Hepatocyte (in vitro differentiated cells): ENCODE results near the gene ITGAE. TPM values are rescaled to one million over a fixed set of nuclear protein-coding genes. Genes with fewer than 3 reads are reported as not detected.

Experiments used
- DNase-seq: peaks from one replicate; pipeline ENCODE4 v3.0.0-alpha.2; 2016; ENCODE audit warnings: low spot score
- H2AFZ ChIP-seq: fragments of 200-600 bp; sonication (generic); 2 replicates; pipeline ENCODE4 v1.6.0; 2016; ENCODE audit warnings: antibody characterized with exemption, mild to moderate bottlenecking
- H3K27ac ChIP-seq: fragments of 200-600 bp; sonication (generic); 2 replicates; pipeline ENCODE4 v1.5.1; 2016; ENCODE audit warnings: mild to moderate bottlenecking
- H3K27me3 ChIP-seq: fragments of 200-600 bp; sonication (generic); 2 replicates; pipeline ENCODE4 v1.6.1; 2016
- H3K36me3 ChIP-seq: fragments of 200-600 bp; sonication (generic); replicated peaks from 2 replicates; pipeline ENCODE4 v1.5.1; 2016; ENCODE audit warnings: low read depth; ENCODE audit not compliant: insufficient read depth
- H3K4me1 ChIP-seq: fragments of 200-600 bp; sonication (generic); 2 replicates; pipeline ENCODE4 v1.5.1; 2016; ENCODE audit warnings: mild to moderate bottlenecking, moderate library complexity; ENCODE audit not compliant: insufficient read depth
- H3K4me2 ChIP-seq: fragments of 200-600 bp; sonication (generic); 2 replicates; pipeline ENCODE4 v1.6.0; 2016
- H3K4me3 ChIP-seq: fragments of 200-600 bp; sonication (generic); 2 replicates; pipeline ENCODE4 v1.5.1; 2016; ENCODE audit warnings: mild to moderate bottlenecking
- H3K79me2 ChIP-seq: fragments of 200-600 bp; sonication (generic); 2 replicates; pipeline ENCODE4 v1.6.0; 2017; ENCODE audit warnings: mild to moderate bottlenecking
- H3K9me2 ChIP-seq: fragments of 200-600 bp; sonication (generic); replicated peaks from 2 replicates; pipeline ENCODE4 v1.6.0; 2017; ENCODE audit warnings: mild to moderate bottlenecking; ENCODE audit not compliant: insufficient read depth
- H3K9me3 ChIP-seq: fragments of 200-600 bp; sonication (generic); 2 replicates; pipeline ENCODE4 v1.5.1; 2016; ENCODE audit warnings: low read depth, mild to moderate bottlenecking
- H4K20me1 ChIP-seq: fragments of 200-600 bp; sonication (generic); 2 replicates; pipeline ENCODE4 v1.6.0; 2016; ENCODE audit warnings: mild to moderate bottlenecking; ENCODE audit not compliant: insufficient read depth, poor library complexity, severe bottlenecking
- CTCF ChIP-seq: fragments of 200-600 bp; sonication (generic); IDR thresholded peaks from 2 replicates; pipeline ENCODE4 v1.5.1; 2016; ENCODE audit warnings: antibody characterized with exemption, mild to moderate bottlenecking; ENCODE audit not compliant: poor library complexity
- EZH2 ChIP-seq: fragments of 200-600 bp; sonication (generic); IDR thresholded peaks from 2 replicates; pipeline ENCODE4 v1.6.1; 2016; ENCODE audit warnings: antibody characterized with exemption, mild to moderate bottlenecking, borderline replicate concordance
- EZH2phosphoT487 ChIP-seq: fragments of 200-600 bp; sonication (generic); IDR thresholded peaks from one replicate; pipeline ENCODE4 v1.6.1; 2018; ENCODE audit warnings: antibody characterized with exemption, mild to moderate bottlenecking, low read depth, moderate library complexity; ENCODE audit not compliant: unreplicated experiment, severe bottlenecking
- WGBS: methylation state at CpG from one replicate; pipeline ENCODE4 v1.1.6; 2016; ENCODE audit warnings: low lambda C conversion rate; ENCODE audit errors: missing lambda C conversion rate; 5-methylcytosine and 5-hydroxymethylcytosine counted together
- polyA plus RNA-seq: library from polyadenylated mRNA; unstranded; fragments of >200 nt; fragmentation: Nextera tagmentation; extraction: Ambion mirVana; gene quantifications from 2 replicates; pipeline ENCODE4 v1.2.1, GENCODE V29; 2016
- total RNA-seq: library from RNA; depleted of rRNA; stranded (reverse); fragments of >200 nt; gene quantifications from 2 replicates; pipeline ENCODE4 v1.2.3, GENCODE V29; 2014

Gene ITGAE
- total and polyA plus RNA-seq, 2 experiments from 2014 or later, result 28.1 to 77.0 TPM

GRCh38 chr17:3750926-3751325 is 50.1 kb downstream of the ITGAE start:
- no peak for DNase-seq
- H3K4me1 ChIP-seq, result no peaks in the 10 kb centered on the region
- H3K27ac ChIP-seq, result no peak overlapping the region
- WGBS, result 87% methylated on average over 8 of the region's 8 CpGs
- no peaks in the 10 kb centered on the region for H3K9me3 ChIP-seq
- H3K36me3 ChIP-seq, result no peaks in the 10 kb centered on the region
- H2AFZ ChIP-seq, result no peak overlapping the region
- no peak for TF ChIP-seq CTCF
- TF ChIP-seq EZH2, result no peak
- no peak for TF ChIP-seq EZH2phosphoT487
- H3K27me3 ChIP-seq, result no peaks in the 10 kb centered on the region
- H3K79me2 ChIP-seq, result no peaks in the 10 kb centered on the region
- no peaks in the 10 kb centered on the region for H3K9me2 ChIP-seq
- no peaks in the 10 kb centered on the region for H4K20me1 ChIP-seq
- H3K4me2 ChIP-seq, result no peak overlapping the region
- H3K4me3 ChIP-seq, result no peak overlapping the region

DNA sequence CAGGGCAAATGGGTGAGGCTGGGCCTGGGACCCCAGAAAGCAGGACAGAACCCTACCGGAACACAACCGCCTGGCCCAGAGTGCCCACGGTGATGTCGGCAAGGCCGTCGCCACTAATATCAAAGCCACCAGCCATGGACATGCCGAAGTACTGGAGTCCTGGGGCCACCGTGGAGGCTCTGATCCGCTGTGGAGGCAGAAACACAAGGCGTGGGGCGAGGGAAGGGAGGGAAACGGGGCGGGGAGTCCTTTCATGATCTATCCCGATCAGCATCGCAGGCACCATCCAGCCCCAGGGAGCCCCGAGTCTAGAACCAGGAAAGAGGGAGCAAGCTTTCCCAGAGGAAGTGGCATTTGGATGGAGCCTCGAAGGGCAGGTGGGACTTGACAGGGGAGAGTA is 50.7 kb downstream of the ITGAE start:
- no peak for DNase-seq
- no peak overlapping the region for H3K4me3 ChIP-seq
- no peaks in the 10 kb centered on the region for H3K79me2 ChIP-seq
- H3K4me1 ChIP-seq, result no peaks in the 10 kb centered on the region
- TF ChIP-seq CTCF (no peak), EZH2phosphoT487 (no peak), EZH2 (no peak)
- no peaks in the 10 kb centered on the region for H4K20me1 ChIP-seq
- H3K9me2 ChIP-seq, result no peaks in the 10 kb centered on the region
- 97% methylated on average over 15 of the region's 17 CpGs for WGBS
- no peaks in the 10 kb centered on the region for H3K27me3 ChIP-seq
- H2AFZ ChIP-seq, result no peak overlapping the region
- H3K9me3 ChIP-seq, result no peaks in the 10 kb centered on the region
- H3K36me3 ChIP-seq, result no peaks in the 10 kb centered on the region
- H3K4me2 ChIP-seq, result no peak overlapping the region
- no peak overlapping the region for H3K27ac ChIP-seq

DNA sequence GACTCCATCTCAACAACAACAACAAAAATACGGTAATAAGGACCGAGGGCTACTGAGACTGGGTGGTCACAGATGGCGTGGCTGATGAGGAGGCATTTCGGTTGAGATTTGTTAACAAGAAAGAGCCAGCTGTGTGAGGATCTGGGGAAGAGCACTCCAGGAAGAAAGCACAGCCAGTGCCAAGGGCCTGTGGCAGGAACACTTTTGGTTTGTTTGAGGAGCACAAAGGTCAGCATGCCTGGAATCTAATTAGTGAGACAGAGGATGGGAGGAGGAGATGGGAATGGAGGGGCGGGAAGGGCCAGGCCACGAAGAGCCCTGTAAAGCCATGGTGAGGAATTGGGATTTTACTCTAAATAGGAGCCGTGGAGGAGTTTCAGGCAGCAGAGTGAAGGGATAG is 52.4 kb downstream of the ITGAE start:
- TF ChIP-seq CTCF, result no peak
- TF ChIP-seq EZH2phosphoT487, result no peak
- no peak for TF ChIP-seq EZH2
- Histone ChIP-seq H3K4me3 (no peak overlapping the region), H2AFZ (no peak overlapping the region)

DNA sequence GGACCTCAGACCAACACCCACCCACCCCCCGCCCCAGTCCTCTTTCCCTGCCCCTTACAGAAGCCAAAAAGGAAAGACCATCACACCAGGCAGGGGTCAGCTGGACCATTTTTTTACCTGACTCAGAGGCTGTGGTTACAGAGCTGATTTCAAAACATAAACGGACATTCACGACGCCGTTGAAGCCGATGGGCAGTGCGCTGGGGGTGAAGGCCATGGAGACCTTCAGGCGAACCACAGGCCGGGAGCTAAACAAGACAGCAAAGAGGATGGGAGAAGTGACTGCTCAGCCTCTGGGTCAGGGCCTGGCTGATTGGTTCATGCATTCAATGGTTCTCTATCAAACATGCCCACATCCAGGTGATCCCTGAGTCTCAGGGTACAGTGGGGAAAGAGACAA is 53.2 kb downstream of the ITGAE start:
- no peaks in the 10 kb centered on the region for H3K36me3 ChIP-seq
- no peaks in the 10 kb centered on the region for H4K20me1 ChIP-seq
- H3K9me2 ChIP-seq, result no peaks in the 10 kb centered on the region
- H3K4me2 ChIP-seq, result no peak overlapping the region
- H2AFZ ChIP-seq, result no peak overlapping the region
- H3K9me3 ChIP-seq, result no peaks in the 10 kb centered on the region
- DNase-seq, result no peak
- WGBS, result 89% methylated on average over 9 of the region's 9 CpGs
- H3K27me3 ChIP-seq, result no peaks in the 10 kb centered on the region
- H3K27ac ChIP-seq, result no peak overlapping the region
- no peak overlapping the region for H3K4me3 ChIP-seq
- TF ChIP-seq EZH2phosphoT487, result no peak
- no peak for TF ChIP-seq CTCF
- TF ChIP-seq EZH2, result no peak
- H3K4me1 ChIP-seq, result no peaks in the 10 kb centered on the region
- H3K79me2 ChIP-seq, result no peaks in the 10 kb centered on the region

More for the DNA sequence above, 52.4 kb downstream of the ITGAE start:
- no peak overlapping the region for H3K27ac ChIP-seq
- no peaks in the 10 kb centered on the region for H4K20me1 ChIP-seq
- no peak overlapping the region for H3K4me2 ChIP-seq
- DNase-seq, result no peak
- H3K36me3 ChIP-seq, result no peaks in the 10 kb centered on the region
- no peaks in the 10 kb centered on the region for H3K27me3 ChIP-seq
- 91% methylated on average over 7 of the region's 7 CpGs for WGBS
- H3K4me1 ChIP-seq, result no peaks in the 10 kb centered on the region
- no peaks in the 10 kb centered on the region for H3K9me3 ChIP-seq
- no peaks in the 10 kb centered on the region for H3K79me2 ChIP-seq
- H3K9me2 ChIP-seq, result no peaks in the 10 kb centered on the region
